Hepatocyte (in vitro differentiated cells): ENCODE measurements around the gene NKAIN2.
"Not testable (repeated sequence)": the region's sequence is repeated elsewhere in the genome, so short reads cannot be mapped to it uniquely, and the experiment has no call there.

Source experiments
- CTCF ChIP-seq: fragments of 200-600 bp; sonication (generic); IDR thresholded peaks from 2 replicates; pipeline ENCODE4 v1.5.1; 2016; ENCODE audit warnings: antibody characterized with exemption, mild to moderate bottlenecking; ENCODE audit not compliant: poor library complexity
- EZH2 ChIP-seq: fragments of 200-600 bp; sonication (generic); IDR thresholded peaks from 2 replicates; pipeline ENCODE4 v1.6.1; 2016; ENCODE audit warnings: antibody characterized with exemption, mild to moderate bottlenecking, borderline replicate concordance
- EZH2phosphoT487 ChIP-seq: fragments of 200-600 bp; sonication (generic); IDR thresholded peaks from one replicate; pipeline ENCODE4 v1.6.1; 2018; ENCODE audit warnings: antibody characterized with exemption, mild to moderate bottlenecking, low read depth, moderate library complexity; ENCODE audit not compliant: unreplicated experiment, severe bottlenecking

GRCh38 chr6:124300907-124301306 lies 497.2 kb downstream of the NKAIN2 start:
- not testable (repeated sequence) for TF ChIP-seq CTCF, EZH2, EZH2phosphoT487
